Measurements from ENCODE around the gene PGAP2.

PGAP2 gene

DNA sequence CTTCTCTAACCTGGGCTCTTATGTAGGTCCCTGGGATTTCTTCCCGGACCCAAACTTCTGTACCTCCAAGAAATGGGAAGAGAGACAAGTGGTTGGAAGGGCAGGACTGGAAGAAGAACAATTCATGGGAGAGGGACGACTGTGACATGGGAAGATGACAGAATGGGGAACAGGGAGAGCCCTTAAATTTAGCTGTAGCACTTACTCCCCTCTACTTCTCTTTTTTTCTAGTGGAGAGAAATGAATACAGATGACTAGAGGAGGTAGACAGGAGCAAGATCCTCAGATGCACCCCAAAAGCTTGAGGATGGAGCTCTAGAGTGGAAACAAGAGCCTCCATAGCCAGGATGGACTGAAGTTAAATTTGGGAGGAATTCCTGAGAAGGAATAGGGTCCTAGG is 30.1 kb downstream of the PGAP2 start:
- TF ChIP-seq SIN3A (IDR thresholded peaks at IDR 0.05; ENCODE audit: borderline replicate concordance, insufficient read depth, low read length) (no peak), TAF1 (IDR thresholded peaks at IDR 0.05; ENCODE audit: borderline replicate concordance, insufficient read depth, low read length) (no peak), FOXP2 (optimal IDR thresholded peaks at IDR 0.05; ENCODE audit: borderline replicate concordance, extremely low read depth, extremely low read length, insufficient read depth) (no peak), POLR2AphosphoS5 (IDR thresholded peaks at IDR 0.05; ENCODE audit: low read depth, low read length) (no peak)
- TF ChIP-seq, protein P1, sequence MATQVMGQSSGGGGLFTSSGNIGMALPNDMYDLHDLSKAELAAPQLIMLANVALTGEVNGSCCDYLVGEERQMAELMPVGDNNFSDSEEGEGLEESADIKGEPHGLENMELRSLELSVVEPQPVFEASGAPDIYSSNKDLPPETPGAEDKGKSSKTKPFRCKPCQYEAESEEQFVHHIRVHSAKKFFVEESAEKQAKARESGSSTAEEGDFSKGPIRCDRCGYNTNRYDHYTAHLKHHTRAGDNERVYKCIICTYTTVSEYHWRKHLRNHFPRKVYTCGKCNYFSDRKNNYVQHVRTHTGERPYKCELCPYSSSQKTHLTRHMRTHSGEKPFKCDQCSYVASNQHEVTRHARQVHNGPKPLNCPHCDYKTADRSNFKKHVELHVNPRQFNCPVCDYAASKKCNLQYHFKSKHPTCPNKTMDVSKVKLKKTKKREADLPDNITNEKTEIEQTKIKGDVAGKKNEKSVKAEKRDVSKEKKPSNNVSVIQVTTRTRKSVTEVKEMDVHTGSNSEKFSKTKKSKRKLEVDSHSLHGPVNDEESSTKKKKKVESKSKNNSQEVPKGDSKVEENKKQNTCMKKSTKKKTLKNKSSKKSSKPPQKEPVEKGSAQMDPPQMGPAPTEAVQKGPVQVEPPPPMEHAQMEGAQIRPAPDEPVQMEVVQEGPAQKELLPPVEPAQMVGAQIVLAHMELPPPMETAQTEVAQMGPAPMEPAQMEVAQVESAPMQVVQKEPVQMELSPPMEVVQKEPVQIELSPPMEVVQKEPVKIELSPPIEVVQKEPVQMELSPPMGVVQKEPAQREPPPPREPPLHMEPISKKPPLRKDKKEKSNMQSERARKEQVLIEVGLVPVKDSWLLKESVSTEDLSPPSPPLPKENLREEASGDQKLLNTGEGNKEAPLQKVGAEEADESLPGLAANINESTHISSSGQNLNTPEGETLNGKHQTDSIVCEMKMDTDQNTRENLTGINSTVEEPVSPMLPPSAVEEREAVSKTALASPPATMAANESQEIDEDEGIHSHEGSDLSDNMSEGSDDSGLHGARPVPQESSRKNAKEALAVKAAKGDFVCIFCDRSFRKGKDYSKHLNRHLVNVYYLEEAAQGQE (IDR thresholded peaks at IDR 0.05; ENCODE audit: insufficient read depth in 1 of 2, low read depth in 2 of 2, low read length in 2 of 2) = no peak

DNA sequence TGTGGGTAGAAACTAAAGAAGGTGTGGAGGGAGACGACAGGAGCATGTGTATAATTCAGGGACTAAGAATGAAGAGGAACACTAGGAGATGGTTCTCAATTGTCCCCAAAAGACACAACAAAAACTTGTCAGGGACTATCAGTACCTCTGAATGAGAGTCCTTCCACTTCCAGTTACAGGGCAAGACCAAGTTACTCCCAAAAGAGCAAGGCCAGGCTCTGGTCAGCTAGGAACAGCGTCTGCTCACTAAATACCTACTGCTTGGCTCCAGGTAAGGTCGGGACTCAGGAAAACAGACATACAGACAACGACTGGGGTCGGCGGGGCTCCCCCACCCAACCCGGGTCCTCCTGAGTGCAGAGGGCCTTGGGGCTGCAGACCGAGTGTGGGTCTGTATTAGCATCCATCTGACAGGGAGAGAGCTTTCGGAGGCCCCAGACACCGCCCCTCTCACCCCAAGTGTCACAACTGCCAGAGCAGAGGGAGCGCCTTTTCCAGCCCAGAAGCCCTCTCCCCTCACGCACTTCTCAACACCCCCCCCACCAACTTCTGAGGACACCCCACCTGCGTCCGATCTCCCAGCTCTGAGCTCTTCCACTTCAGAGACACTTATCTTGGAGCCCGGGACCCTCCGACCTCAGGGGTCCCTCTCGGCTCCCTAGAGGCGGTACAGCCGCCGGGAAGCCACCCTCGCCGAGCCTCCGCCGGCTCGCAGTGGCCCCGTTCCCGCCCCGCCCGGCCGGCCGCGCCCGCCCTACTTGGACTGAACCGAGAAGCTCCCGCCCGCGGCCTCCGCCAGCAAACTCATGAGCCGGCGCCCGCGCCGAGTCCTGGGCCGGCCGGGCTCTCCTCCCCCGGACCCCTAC is 31.9 kb downstream of the PGAP2 start:
- no peak for TF ChIP-seq TAF1 (IDR thresholded peaks at IDR 0.05; ENCODE audit: borderline replicate concordance, insufficient read depth, low read length)
- TF ChIP-seq FOXP2 (optimal IDR thresholded peaks at IDR 0.05; ENCODE audit: borderline replicate concordance, extremely low read depth, extremely low read length, insufficient read depth) = no peak
- TF ChIP-seq SIN3A (IDR thresholded peaks at IDR 0.05; ENCODE audit: borderline replicate concordance, insufficient read depth, low read length) = no peak
- TF ChIP-seq POLR2AphosphoS5 (IDR thresholded peaks at IDR 0.05; ENCODE audit: low read depth, low read length) = no peak
- TF ChIP-seq, protein P1 (IDR thresholded peaks at IDR 0.05; ENCODE audit: insufficient read depth in 1 of 2, low read depth in 2 of 2, low read length in 2 of 2) = no peak

DNA sequence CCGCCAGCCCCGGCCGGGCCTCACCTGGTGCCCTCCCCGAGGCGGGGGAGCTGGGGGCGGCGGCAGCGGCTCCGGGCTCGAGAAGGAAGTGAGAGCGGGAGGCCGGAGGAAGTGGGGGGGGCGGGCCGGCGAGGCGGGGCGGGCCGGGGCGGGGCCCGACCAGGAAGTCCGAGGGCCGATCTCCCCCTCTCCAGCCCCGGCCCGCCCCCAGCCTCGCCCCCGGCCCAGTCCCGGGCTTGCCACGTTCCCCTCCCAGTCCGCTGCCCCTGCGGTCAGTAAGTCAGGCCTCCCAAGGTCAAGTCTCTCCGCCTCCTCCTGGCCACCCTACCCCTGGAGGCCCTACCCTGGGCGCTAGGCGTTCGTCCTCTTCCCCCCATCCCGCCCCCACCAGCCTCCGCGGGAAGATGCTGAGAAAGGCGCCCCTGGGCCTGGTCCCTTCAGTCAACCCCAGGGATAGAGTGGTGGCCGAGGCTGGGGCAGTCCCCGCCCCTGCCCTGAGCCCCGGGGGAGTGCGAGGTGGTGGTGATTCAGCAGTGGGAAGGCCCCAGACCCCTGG is 32.6 kb downstream of the PGAP2 start, which contains the start of gene RHOG:
Gene RHOG (minus strand): TSS at position 90 of the 556 bp plus-strand sequence. CDS start 12,821 bp downstream, outside the sequence.
- TF ChIP-seq SIN3A (IDR thresholded peaks at IDR 0.05; ENCODE audit: borderline replicate concordance, insufficient read depth, low read length) (peak; percentile 54; the same call in 1 of the 2 replicates), TAF1 (IDR thresholded peaks at IDR 0.05; ENCODE audit: borderline replicate concordance, insufficient read depth, low read length) (peak; percentile 70; the same call in 1 of the 2 replicates), FOXP2 (optimal IDR thresholded peaks at IDR 0.05; ENCODE audit: borderline replicate concordance, extremely low read depth, extremely low read length, insufficient read depth) (peak; percentile 21), POLR2AphosphoS5 (IDR thresholded peaks at IDR 0.05; ENCODE audit: low read depth, low read length) (peak; percentile 50)
- TF ChIP-seq, protein P1 (IDR thresholded peaks at IDR 0.05; ENCODE audit: insufficient read depth in 1 of 2, low read depth in 2 of 2, low read length in 2 of 2) = 0 out of 4 replicates have a peak, but pooled peaks of 1 of the 2 experiments have one; percentile 27

DNA sequence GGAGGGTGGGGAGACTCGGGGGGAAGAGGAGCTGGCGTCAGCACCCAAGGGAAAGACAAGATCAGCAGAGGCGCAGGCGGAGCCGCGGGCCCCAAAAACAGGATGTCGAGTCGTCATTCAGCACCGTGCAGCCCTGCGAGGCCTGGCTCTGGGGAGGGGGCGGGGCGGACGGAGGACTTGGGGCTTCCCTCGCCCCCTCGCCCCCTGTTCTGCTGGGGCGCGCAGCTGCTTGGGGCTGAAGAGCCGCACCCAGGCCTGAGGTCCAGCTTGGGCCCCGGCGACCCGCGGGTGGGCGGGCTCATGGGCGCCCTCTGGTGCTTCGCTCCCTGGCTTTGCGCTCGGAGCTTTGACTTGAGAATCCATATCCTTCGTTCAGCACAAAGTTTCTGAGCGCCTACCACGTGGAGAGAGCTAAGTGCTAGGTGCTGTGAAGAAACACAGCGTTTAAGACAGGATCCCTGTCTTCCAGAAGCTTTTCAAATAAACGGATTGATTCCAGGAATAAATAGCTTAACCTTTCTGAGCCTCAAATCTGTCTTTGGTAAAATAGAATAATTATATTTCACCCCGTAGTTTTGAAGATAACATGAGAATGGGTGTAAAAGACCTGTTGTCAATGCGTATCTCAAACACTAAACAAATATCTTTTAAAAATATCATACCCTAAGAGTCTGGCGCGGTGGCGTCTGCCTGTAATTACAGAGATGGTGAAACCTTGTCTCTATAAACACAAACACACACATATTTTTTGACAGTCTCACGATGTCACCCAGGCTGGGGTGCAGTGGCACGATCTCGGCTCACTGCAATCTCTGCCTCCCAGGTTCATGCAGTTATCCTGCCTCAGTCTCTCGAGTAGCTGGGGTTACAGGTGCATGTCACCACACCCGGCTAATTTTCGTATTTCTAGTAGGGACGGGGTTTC is 33.3 kb downstream of the PGAP2 start:
- TF ChIP-seq POLR2AphosphoS5 (IDR thresholded peaks at IDR 0.05; ENCODE audit: low read depth, low read length) (peak; percentile 74), SIN3A (IDR thresholded peaks at IDR 0.05; ENCODE audit: borderline replicate concordance, insufficient read depth, low read length) (peak; percentile 87), FOXP2 (optimal IDR thresholded peaks at IDR 0.05; ENCODE audit: borderline replicate concordance, extremely low read depth, extremely low read length, insufficient read depth) (no peak), TAF1 (IDR thresholded peaks at IDR 0.05; ENCODE audit: borderline replicate concordance, insufficient read depth, low read length) (peak; percentile 64; the same call in 1 of the 2 replicates)
- TF ChIP-seq, protein P1 (IDR thresholded peaks at IDR 0.05; ENCODE audit: insufficient read depth in 1 of 2, low read depth in 2 of 2, low read length in 2 of 2) = no peak

Measured in PFSK-1 (cell line).